ENCODE data around the gene CDC25C. TPM values are rescaled to one million over a fixed set of nuclear protein-coding genes. Genes with fewer than 3 reads are reported as not detected.

CDC25C gene
- total RNA-seq, 1 experiment from 2014 or later: 22.7 TPM

DNA sequence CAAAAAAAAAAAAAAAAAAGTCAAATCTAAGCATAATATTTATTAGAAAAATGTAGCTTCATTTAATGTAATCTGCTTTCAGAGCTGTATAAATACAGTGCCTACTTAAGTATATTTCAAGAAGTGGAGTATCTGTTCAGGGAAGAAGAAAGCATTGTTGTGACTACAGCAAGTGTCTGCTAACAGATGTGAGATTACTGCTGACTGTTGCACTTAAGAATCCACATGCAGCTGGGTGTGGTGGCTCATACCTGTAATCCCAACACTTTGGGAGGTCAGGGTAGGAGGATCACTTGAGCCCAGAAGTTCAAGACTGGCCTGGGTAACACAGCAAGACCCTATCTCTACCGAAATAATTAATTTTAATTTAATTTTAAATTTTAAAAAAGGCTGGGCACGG, 39.9 kb upstream of the CDC25C start:
- intact Hi-C loops (cut with micrococcal nuclease; ENCODE audit: unreplicated experiment): no loop called here
- peaks cover 28% of the 10 kb centered on the region for H3K36me3 Mint-ChIP-seq (ENCODE audit: insufficient read depth, unreplicated experiment)
- BruUV-seq (replicated peaks): no TSS peak
- ChIA-PET POLR2A (interaction anchor here (0.6 kb wide), 1 partner anchor 11 kb away, joined by 3 read pairs; no protein-coding TSS in a partner anchor), CTCF (interaction anchor here (0.7 to 1.6 kb wide), 2 partner anchors 19 to 309 kb away, joined by 3 to 4 read pairs; partner anchors contain the start of gene KDM3B)
- no peaks in the 10 kb centered on the region for H3K9me3 Mint-ChIP-seq (ENCODE audit: unreplicated experiment)
- no peak for DNase-seq
- Histone ChIP-seq H3K9me3 (no peaks in the 10 kb centered on the region), H3K4me1 (no peaks in the 10 kb centered on the region), H3K36me3 (ENCODE audit: control insufficient read depth, insufficient read depth, low read length) (no peaks in the 10 kb centered on the region), H3K27me3 (replicated peaks; ENCODE audit: control insufficient read depth, insufficient read depth, low read length) (no peaks in the 10 kb centered on the region), H3K4me3 (ENCODE audit: low read depth, low read length) (no peak overlapping the region)
- no peaks in the 10 kb centered on the region for H3K27me3 Mint-ChIP-seq (ENCODE audit: insufficient read depth, unreplicated experiment)
- TF ChIP-seq, protein P1, sequence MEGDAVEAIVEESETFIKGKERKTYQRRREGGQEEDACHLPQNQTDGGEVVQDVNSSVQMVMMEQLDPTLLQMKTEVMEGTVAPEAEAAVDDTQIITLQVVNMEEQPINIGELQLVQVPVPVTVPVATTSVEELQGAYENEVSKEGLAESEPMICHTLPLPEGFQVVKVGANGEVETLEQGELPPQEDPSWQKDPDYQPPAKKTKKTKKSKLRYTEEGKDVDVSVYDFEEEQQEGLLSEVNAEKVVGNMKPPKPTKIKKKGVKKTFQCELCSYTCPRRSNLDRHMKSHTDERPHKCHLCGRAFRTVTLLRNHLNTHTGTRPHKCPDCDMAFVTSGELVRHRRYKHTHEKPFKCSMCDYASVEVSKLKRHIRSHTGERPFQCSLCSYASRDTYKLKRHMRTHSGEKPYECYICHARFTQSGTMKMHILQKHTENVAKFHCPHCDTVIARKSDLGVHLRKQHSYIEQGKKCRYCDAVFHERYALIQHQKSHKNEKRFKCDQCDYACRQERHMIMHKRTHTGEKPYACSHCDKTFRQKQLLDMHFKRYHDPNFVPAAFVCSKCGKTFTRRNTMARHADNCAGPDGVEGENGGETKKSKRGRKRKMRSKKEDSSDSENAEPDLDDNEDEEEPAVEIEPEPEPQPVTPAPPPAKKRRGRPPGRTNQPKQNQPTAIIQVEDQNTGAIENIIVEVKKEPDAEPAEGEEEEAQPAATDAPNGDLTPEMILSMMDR (IDR thresholded peaks at IDR 0.05; ENCODE audit: insufficient read depth in 1 of 2, low read depth in 1 of 2, low read length in 1 of 2, severe bottlenecking in 1 of 2, unreplicated experiment in 1 of 2): no peak
- peaks cover 5% of the 10 kb centered on the region for H3K4me1 Mint-ChIP-seq (ENCODE audit: low read depth, unreplicated experiment)
- no peak overlapping the region for H3K4me3 Mint-ChIP-seq (ENCODE audit: unreplicated experiment)
- H3K27ac Mint-ChIP-seq (ENCODE audit: unreplicated experiment): no peak overlapping the region

- ChIA-PET POLR2A (no interaction called here), CTCF (interaction anchor here (0.6 to 1.6 kb wide), 3 partner anchors 17 to 95 kb away, joined by 3 to 6 read pairs (median 4); partner anchors contain the start of gene KDM3B)
- no peak for DNase-seq
- no TSS peak for BruUV-seq (replicated peaks)
- Histone ChIP-seq H3K36me3 (ENCODE audit: control insufficient read depth, insufficient read depth, low read length) (no peaks in the 10 kb centered on the region), H3K4me1 (no peaks in the 10 kb centered on the region), H3K27me3 (replicated peaks; ENCODE audit: control insufficient read depth, insufficient read depth, low read length) (no peaks in the 10 kb centered on the region), H3K4me3 (ENCODE audit: low read depth, low read length) (no peak overlapping the region), H3K9me3 (no peaks in the 10 kb centered on the region)
- H3K27me3 Mint-ChIP-seq (ENCODE audit: insufficient read depth, unreplicated experiment): no peaks in the 10 kb centered on the region
- H3K4me1 Mint-ChIP-seq (ENCODE audit: low read depth, unreplicated experiment): peaks cover 5% of the 10 kb centered on the region
- TF ChIP-seq, protein P1 (IDR thresholded peaks at IDR 0.05; ENCODE audit: insufficient read depth in 1 of 2, low read depth in 1 of 2, low read length in 1 of 2, severe bottlenecking in 1 of 2, unreplicated experiment in 1 of 2): no peak
- intact Hi-C loops (cut with micrococcal nuclease; ENCODE audit: unreplicated experiment): no loop called here
- H3K4me3 Mint-ChIP-seq (ENCODE audit: unreplicated experiment): no peak overlapping the region
- H3K36me3 Mint-ChIP-seq (ENCODE audit: insufficient read depth, unreplicated experiment): peaks cover 23% of the 10 kb centered on the region
- no peaks in the 10 kb centered on the region for H3K9me3 Mint-ChIP-seq (ENCODE audit: unreplicated experiment)
- no peak overlapping the region for H3K27ac Mint-ChIP-seq (ENCODE audit: unreplicated experiment)
Observed at GRCh38 chr5:138370537-138370936, 38.9 kb upstream of the CDC25C start.

- CTCF ChIA-PET: interaction anchor here (1.4 to 1.6 kb wide), 2 partner anchors 16 to 17 kb away, joined by 4 to 6 read pairs; partner anchors contain the start of gene KDM3B
- Mint-ChIP-seq H3K9me3 (ENCODE audit: unreplicated experiment) (no peaks in the 10 kb centered on the region), H3K36me3 (ENCODE audit: insufficient read depth, unreplicated experiment) (peaks cover 14% of the 10 kb centered on the region), H3K4me1 (ENCODE audit: low read depth, unreplicated experiment) (peaks cover 5% of the 10 kb centered on the region), H3K4me3 (ENCODE audit: unreplicated experiment) (no peak overlapping the region), H3K27me3 (ENCODE audit: insufficient read depth, unreplicated experiment) (no peaks in the 10 kb centered on the region), H3K27ac (ENCODE audit: unreplicated experiment) (no peak overlapping the region)
- Histone ChIP-seq H3K27me3 (replicated peaks; ENCODE audit: control insufficient read depth, insufficient read depth, low read length) (no peaks in the 10 kb centered on the region), H3K4me1 (no peaks in the 10 kb centered on the region), H3K4me3 (ENCODE audit: low read depth, low read length) (no peak overlapping the region), H3K36me3 (ENCODE audit: control insufficient read depth, insufficient read depth, low read length) (no peaks in the 10 kb centered on the region), H3K9me3 (no peaks in the 10 kb centered on the region)
- BruUV-seq (replicated peaks): no TSS peak
- intact Hi-C loops (cut with micrococcal nuclease; ENCODE audit: unreplicated experiment): no loop called here
- DNase-seq: no peak
- TF ChIP-seq, protein P1 (IDR thresholded peaks at IDR 0.05; ENCODE audit: insufficient read depth in 1 of 2, low read depth in 1 of 2, low read length in 1 of 2, severe bottlenecking in 1 of 2, unreplicated experiment in 1 of 2): no peak
- POLR2A ChIA-PET: no interaction called here
Observed at GRCh38 chr5:138369706-138370105, 38.1 kb upstream of the CDC25C start.

Data from Caco-2 (cell line).